ENCODE measurements around the gene PDZRN3.

The PDZRN3 gene

DNA sequence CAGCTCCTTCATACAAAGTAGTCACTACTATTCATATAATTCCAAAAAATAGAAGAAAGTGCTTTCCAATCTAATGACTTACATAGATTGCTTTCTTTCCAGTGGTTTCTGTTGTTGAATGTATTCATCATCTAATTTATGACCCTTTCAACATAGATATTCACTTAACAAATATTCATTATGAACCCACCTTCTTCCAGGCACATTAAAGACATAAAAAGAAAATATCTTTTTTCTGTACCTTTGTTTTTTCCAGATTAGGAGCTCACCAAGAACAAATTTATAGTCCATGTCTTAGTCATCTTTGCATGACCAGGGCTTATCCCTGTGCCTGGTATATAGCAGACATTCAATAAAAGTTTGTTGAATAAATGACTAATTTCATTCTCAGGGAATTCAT is 32.4 kb upstream of the PDZRN3 start:
- ATAC-seq = no peak
- TF ChIP-seq CSDC2 (CRISPR knock-in tag; IDR thresholded peaks at IDR 0.05) (no peak), ISL1 (CRISPR knock-in tag; IDR thresholded peaks at IDR 0.05) (no peak), SNAI2 (CRISPR knock-in tag; IDR thresholded peaks at IDR 0.05) (no peak)
- TF ChIP-seq, protein P1, sequence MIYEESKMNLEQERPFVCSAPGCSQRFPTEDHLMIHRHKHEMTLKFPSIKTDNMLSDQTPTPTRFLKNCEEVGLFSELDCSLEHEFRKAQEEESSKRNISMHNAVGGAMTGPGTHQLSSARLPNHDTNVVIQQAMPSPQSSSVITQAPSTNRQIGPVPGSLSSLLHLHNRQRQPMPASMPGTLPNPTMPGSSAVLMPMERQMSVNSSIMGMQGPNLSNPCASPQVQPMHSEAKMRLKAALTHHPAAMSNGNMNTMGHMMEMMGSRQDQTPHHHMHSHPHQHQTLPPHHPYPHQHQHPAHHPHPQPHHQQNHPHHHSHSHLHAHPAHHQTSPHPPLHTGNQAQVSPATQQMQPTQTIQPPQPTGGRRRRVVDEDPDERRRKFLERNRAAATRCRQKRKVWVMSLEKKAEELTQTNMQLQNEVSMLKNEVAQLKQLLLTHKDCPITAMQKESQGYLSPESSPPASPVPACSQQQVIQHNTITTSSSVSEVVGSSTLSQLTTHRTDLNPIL (CRISPR knock-in tag; IDR thresholded peaks at IDR 0.05; ENCODE audit: low read depth) = no peak

DNA sequence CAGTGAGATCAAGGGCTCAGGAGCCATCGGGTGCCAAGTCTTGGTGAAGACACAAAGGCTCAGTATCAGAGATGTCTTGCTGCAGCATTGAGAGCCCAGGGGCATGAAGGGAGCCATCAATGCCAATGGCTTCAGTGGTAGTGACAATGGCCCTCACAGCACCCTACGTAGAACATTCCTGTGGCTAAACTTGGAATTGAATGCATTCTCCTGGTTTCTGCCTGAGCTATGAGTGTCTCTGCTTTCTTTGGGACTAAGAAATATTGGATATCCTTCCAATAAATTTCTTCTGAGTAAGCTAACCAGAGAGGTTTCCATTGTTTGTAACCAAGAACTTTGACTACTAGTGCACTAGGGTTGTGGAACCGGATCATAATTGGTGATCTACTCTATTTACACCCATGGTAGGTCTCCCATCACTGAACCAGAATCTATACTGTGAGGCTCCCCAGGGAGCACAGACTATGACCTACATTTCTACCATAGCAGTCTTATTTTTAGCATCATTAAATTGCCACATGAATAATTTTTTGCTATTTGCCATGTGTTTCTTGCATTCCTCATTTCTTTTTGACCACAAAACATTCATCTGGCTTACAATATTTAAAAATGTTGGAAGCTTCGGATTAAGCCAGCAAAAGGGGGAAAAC is 31.6 kb upstream of the PDZRN3 start:
- TF ChIP-seq, protein P2, sequence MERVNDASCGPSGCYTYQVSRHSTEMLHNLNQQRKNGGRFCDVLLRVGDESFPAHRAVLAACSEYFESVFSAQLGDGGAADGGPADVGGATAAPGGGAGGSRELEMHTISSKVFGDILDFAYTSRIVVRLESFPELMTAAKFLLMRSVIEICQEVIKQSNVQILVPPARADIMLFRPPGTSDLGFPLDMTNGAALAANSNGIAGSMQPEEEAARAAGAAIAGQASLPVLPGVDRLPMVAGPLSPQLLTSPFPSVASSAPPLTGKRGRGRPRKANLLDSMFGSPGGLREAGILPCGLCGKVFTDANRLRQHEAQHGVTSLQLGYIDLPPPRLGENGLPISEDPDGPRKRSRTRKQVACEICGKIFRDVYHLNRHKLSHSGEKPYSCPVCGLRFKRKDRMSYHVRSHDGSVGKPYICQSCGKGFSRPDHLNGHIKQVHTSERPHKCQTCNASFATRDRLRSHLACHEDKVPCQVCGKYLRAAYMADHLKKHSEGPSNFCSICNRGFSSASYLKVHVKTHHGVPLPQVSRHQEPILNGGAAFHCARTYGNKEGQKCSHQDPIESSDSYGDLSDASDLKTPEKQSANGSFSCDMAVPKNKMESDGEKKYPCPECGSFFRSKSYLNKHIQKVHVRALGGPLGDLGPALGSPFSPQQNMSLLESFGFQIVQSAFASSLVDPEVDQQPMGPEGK (CRISPR knock-in tag; IDR thresholded peaks at IDR 0.05; ENCODE audit: borderline replicate concordance) = no peak
- TF ChIP-seq, protein P1 (CRISPR knock-in tag; IDR thresholded peaks at IDR 0.05; ENCODE audit: low read depth) = no peak
- TF ChIP-seq TCF4 (CRISPR knock-in tag; IDR thresholded peaks at IDR 0.05; ENCODE audit: borderline replicate concordance) (no peak), TOX (CRISPR knock-in tag; IDR thresholded peaks at IDR 0.05; ENCODE audit: borderline replicate concordance) (no peak), SNAI2 (CRISPR knock-in tag; IDR thresholded peaks at IDR 0.05) (no peak), ZNF565 (CRISPR knock-in tag; conservative IDR thresholded peaks at IDR 0.05; ENCODE audit: low read depth) (no peak), ZNF8 (CRISPR knock-in tag; IDR thresholded peaks at IDR 0.05) (no peak), ZFP30 (CRISPR knock-in tag; IDR thresholded peaks at IDR 0.05) (no peak), GLIS3 (CRISPR knock-in tag; IDR thresholded peaks at IDR 0.05) (no peak), PPARA (CRISPR knock-in tag; IDR thresholded peaks at IDR 0.05; ENCODE audit: borderline replicate concordance) (no peak), ESRRG (CRISPR knock-in tag; IDR thresholded peaks at IDR 0.05) (no peak), ZNF70 (CRISPR knock-in tag; IDR thresholded peaks at IDR 0.05) (no peak), OSR1 (CRISPR knock-in tag; IDR thresholded peaks at IDR 0.05) (no peak), ARNTL (CRISPR knock-in tag; IDR thresholded peaks at IDR 0.05; ENCODE audit: borderline replicate concordance, low read depth) (no peak)
- TF ChIP-seq, protein P3, sequence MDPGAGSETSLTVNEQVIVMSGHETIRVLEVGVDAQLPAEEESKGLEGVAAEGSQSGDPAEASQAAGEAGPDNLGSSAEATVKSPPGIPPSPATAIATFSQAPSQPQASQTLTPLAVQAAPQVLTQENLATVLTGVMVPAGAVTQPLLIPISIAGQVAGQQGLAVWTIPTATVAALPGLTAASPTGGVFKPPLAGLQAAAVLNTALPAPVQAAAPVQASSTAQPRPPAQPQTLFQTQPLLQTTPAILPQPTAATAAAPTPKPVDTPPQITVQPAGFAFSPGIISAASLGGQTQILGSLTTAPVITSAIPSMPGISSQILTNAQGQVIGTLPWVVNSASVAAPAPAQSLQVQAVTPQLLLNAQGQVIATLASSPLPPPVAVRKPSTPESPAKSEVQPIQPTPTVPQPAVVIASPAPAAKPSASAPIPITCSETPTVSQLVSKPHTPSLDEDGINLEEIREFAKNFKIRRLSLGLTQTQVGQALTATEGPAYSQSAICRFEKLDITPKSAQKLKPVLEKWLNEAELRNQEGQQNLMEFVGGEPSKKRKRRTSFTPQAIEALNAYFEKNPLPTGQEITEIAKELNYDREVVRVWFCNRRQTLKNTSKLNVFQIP (CRISPR knock-in tag; IDR thresholded peaks at IDR 0.05; ENCODE audit: borderline replicate concordance, low read depth) = no peak
- TF ChIP-seq, protein P4, sequence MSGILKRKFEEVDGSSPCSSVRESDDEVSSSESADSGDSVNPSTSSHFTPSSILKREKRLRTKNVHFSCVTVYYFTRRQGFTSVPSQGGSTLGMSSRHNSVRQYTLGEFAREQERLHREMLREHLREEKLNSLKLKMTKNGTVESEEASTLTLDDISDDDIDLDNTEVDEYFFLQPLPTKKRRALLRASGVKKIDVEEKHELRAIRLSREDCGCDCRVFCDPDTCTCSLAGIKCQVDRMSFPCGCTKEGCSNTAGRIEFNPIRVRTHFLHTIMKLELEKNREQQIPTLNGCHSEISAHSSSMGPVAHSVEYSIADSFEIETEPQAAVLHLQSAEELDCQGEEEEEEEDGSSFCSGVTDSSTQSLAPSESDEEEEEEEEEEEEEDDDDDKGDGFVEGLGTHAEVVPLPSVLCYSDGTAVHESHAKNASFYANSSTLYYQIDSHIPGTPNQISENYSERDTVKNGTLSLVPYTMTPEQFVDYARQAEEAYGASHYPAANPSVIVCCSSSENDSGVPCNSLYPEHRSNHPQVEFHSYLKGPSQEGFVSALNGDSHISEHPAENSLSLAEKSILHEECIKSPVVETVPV (CRISPR knock-in tag; IDR thresholded peaks at IDR 0.05) = no peak
- TF ChIP-seq, protein P5, sequence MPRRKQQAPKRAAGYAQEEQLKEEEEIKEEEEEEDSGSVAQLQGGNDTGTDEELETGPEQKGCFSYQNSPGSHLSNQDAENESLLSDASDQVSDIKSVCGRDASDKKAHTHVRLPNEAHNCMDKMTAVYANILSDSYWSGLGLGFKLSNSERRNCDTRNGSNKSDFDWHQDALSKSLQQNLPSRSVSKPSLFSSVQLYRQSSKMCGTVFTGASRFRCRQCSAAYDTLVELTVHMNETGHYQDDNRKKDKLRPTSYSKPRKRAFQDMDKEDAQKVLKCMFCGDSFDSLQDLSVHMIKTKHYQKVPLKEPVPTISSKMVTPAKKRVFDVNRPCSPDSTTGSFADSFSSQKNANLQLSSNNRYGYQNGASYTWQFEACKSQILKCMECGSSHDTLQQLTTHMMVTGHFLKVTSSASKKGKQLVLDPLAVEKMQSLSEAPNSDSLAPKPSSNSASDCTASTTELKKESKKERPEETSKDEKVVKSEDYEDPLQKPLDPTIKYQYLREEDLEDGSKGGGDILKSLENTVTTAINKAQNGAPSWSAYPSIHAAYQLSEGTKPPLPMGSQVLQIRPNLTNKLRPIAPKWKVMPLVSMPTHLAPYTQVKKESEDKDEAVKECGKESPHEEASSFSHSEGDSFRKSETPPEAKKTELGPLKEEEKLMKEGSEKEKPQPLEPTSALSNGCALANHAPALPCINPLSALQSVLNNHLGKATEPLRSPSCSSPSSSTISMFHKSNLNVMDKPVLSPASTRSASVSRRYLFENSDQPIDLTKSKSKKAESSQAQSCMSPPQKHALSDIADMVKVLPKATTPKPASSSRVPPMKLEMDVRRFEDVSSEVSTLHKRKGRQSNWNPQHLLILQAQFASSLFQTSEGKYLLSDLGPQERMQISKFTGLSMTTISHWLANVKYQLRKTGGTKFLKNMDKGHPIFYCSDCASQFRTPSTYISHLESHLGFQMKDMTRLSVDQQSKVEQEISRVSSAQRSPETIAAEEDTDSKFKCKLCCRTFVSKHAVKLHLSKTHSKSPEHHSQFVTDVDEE (CRISPR knock-in tag; IDR thresholded peaks at IDR 0.05) = no peak
- peak; percentile 85 for ATAC-seq

DNA sequence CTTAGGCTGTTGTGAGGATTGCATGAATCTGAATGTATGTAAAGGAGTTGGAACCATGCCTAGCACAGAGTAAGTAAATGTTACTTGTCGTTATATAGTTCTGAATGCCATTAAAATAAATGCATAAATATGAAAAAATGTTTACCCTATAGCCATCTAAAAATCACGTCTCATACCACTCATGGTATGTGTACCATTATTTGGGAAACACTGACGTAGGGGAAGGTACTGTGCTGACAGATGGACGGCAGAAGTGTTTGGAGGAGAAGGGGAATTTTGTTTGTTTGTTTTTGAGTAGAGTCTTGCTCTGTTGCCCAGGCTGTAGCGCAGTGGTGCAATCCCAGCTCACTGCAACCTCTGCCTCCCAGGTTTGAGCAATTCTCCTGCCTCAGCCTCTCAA is 30.5 kb upstream of the PDZRN3 start:
- TF ChIP-seq PPARA (CRISPR knock-in tag; IDR thresholded peaks at IDR 0.05; ENCODE audit: borderline replicate concordance) = no peak
- TF ChIP-seq, protein P5 (CRISPR knock-in tag; IDR thresholded peaks at IDR 0.05) = no peak
- no peak for ATAC-seq
